Fibroblast of the aortic adventitia (primary cell): ENCODE results near the gene PIWIL1. TPM values are rescaled to one million over a fixed set of nuclear protein-coding genes. Genes with fewer than 3 reads are reported as not detected.

Source experiments
- DNase-seq: peaks from one replicate; pipeline ENCODE4 v3.0.0-alpha.2; 2010; ENCODE audit warnings: low read depth
- H3K4me3 ChIP-seq: 2 replicates; pipeline ENCODE4 v1.5.1; 2011; ENCODE audit warnings: low read depth, mild to moderate bottlenecking, control low read depth, low read length, moderate library complexity
- CTCF ChIP-seq: IDR thresholded peaks from 2 replicates; pipeline ENCODE4 v1.5.1; 2011; ENCODE audit warnings: mild to moderate bottlenecking, low read length, control low read depth, inconsistent platforms; ENCODE audit not compliant: insufficient read depth
- total RNA-seq: library from RNA; depleted of rRNA; stranded (reverse); fragments of >200 nt; gene quantifications from 2 replicates; pipeline ENCODE4 v1.2.3, GENCODE V29; 2012; ENCODE audit warnings: low replicate concordance

Gene PIWIL1
- total RNA-seq, 1 donor: not detected

- no peak overlapping the region for H3K4me3 ChIP-seq
- no peak for TF ChIP-seq CTCF
- DNase-seq: no peak
These were observed 29.8 kb downstream of the PIWIL1 start for GRCh38 chr12:130367523-130367922.

GRCh38 chr12:130369816-130370215 lies 32.1 kb downstream of the PIWIL1 start:
- TF ChIP-seq CTCF: no peak
- no peak for DNase-seq
- H3K4me3 ChIP-seq: no peak overlapping the region

- TF ChIP-seq CTCF: no peak
- H3K4me3 ChIP-seq: no peak overlapping the region
- no peak for DNase-seq
These were observed 33.6 kb downstream of the PIWIL1 start for GRCh38 chr12:130371296-130371695.

- H3K4me3 ChIP-seq: no peak overlapping the region
- no peak for TF ChIP-seq CTCF
- no peak for DNase-seq
These were observed 35.2 kb downstream of the PIWIL1 start for GRCh38 chr12:130372936-130373335.

- DNase-seq: no peak
- no peak for TF ChIP-seq CTCF
- H3K4me3 ChIP-seq: no peak overlapping the region
These were observed 36.4 kb downstream of the PIWIL1 start for GRCh38 chr12:130374083-130374482.

GRCh38 chr12:130375296-130376287 lies 37.9 kb downstream of the PIWIL1 start:
- no peak overlapping the region for H3K4me3 ChIP-seq
- no peak for TF ChIP-seq CTCF
- no peak for DNase-seq

- DNase-seq: no peak
- H3K4me3 ChIP-seq: no peak overlapping the region
- TF ChIP-seq CTCF: no peak
These were observed 45.1 kb downstream of the PIWIL1 start for GRCh38 chr12:130382818-130383217.
